OCI-LY1 (cell line): ENCODE data around the gene LTF.

Source experiments
- H2AFZ ChIP-seq: fragments of 200-600 bp; sonication (generic), shearing (Covaris generic); 2 replicates; pipeline ENCODE4 v1.6.0; 2014; ENCODE audit warnings: antibody characterized with exemption, mild to moderate bottlenecking, low read length
- H3F3A ChIP-seq: fragments of 200-600 bp; sonication (generic), shearing (Covaris generic); 2 replicates; pipeline ENCODE4 v1.6.0; 2014; ENCODE audit warnings: mild to moderate bottlenecking, antibody characterized with exemption, low read length, moderate library complexity; ENCODE audit not compliant: insufficient read depth
- H3K27ac ChIP-seq: fragments of 200-600 bp; sonication (generic); 2 replicates; pipeline ENCODE4 v1.5.1; 2014; ENCODE audit warnings: low read length, mixed run types, mild to moderate bottlenecking, low read depth; ENCODE audit not compliant: poor library complexity, severe bottlenecking
- H3K27me3 ChIP-seq: fragments of 200-600 bp; sonication (generic); 2 replicates; pipeline ENCODE4 v1.6.0; 2014; ENCODE audit warnings: antibody characterized with exemption, mild to moderate bottlenecking, low read length, moderate library complexity; ENCODE audit not compliant: insufficient read depth
- H3K36me3 ChIP-seq: fragments of 200-600 bp; sonication (generic); 2 replicates; pipeline ENCODE4 v1.6.1; 2014; ENCODE audit warnings: mild to moderate bottlenecking, antibody characterized with exemption, low read length, moderate library complexity, mixed read lengths; ENCODE audit not compliant: insufficient read depth
- H3K4me1 ChIP-seq: fragments of 200-600 bp; sonication (generic); 2 replicates; pipeline ENCODE4 v1.5.1; 2014; ENCODE audit warnings: mild to moderate bottlenecking, low read length, moderate library complexity; ENCODE audit not compliant: insufficient read depth, severe bottlenecking
- H3K4me2 ChIP-seq: fragments of 200-600 bp; sonication (generic), shearing (Covaris generic); 2 replicates; pipeline ENCODE4 v1.6.1; 2014; ENCODE audit warnings: low read length
- H3K4me3 ChIP-seq: fragments of 200-600 bp; sonication (generic); 2 replicates; pipeline ENCODE4 v1.5.1; 2014; ENCODE audit warnings: low read length, low read depth, mild to moderate bottlenecking, mixed read lengths; ENCODE audit not compliant: poor library complexity, severe bottlenecking
- H3K79me2 ChIP-seq: fragments of 200-600 bp; shearing (Covaris generic); 2 replicates; pipeline ENCODE4 v1.6.1; 2016; ENCODE audit warnings: mixed run types, low read length, mixed read lengths; ENCODE audit not compliant: insufficient read depth
- H3K9ac ChIP-seq: fragments of 200-600 bp; sonication (generic), shearing (Covaris generic); 2 replicates; pipeline ENCODE4 v1.6.1; 2014; ENCODE audit warnings: mild to moderate bottlenecking, low read length, mixed read lengths
- H3K9me2 ChIP-seq: fragments of 200-600 bp; sonication (generic), shearing (Covaris generic); 2 replicates; pipeline ENCODE4 v1.6.1; 2014; ENCODE audit warnings: low read depth, mild to moderate bottlenecking, low read length, mixed read lengths
- H3K9me3 ChIP-seq: fragments of 200-600 bp; shearing (Covaris generic); 2 replicates; pipeline ENCODE4 v1.6.1; 2014; ENCODE audit warnings: low read length, mixed read lengths
- H4K20me1 ChIP-seq: fragments of 200-600 bp; sonication (generic), shearing (Covaris generic); 2 replicates; pipeline ENCODE4 v1.6.0; 2016; ENCODE audit warnings: mild to moderate bottlenecking, low read length; ENCODE audit not compliant: insufficient read depth
- CTCF ChIP-seq: fragments of 200-600 bp; sonication (generic), shearing (Covaris generic); IDR thresholded peaks from 2 replicates; pipeline ENCODE4 v1.5.1; 2017; ENCODE audit warnings: mild to moderate bottlenecking, antibody characterized with exemption, low read length, moderate library complexity, mixed read lengths
- EZH2 ChIP-seq: fragments of 200-600 bp; sonication (generic), shearing (Covaris generic); IDR thresholded peaks from 2 replicates; pipeline ENCODE4 v1.8.0; 2017; ENCODE audit warnings: borderline replicate concordance, mixed run types, mild to moderate bottlenecking, antibody characterized with exemption, low read length, moderate library complexity, mixed read lengths

Gene LTF

GRCh38 chr3:46386205-46386604 lies 78.5 kb downstream of the LTF start:
- Histone ChIP-seq H2AFZ (no peak overlapping the region), H3K79me2 (no peaks in the 10 kb centered on the region), H4K20me1 (no peaks in the 10 kb centered on the region), H3K9ac (no peak overlapping the region), H3K4me3 (no peak overlapping the region), H3K9me3 (no peaks in the 10 kb centered on the region), H3F3A (no peaks in the 10 kb centered on the region), H3K4me2 (no peak overlapping the region), H3K9me2 (no peaks in the 10 kb centered on the region), H3K36me3 (no peaks in the 10 kb centered on the region), H3K27ac (no peak overlapping the region), H3K27me3 (no peaks in the 10 kb centered on the region; the same call in 1 of the 2 replicates), H3K4me1 (no peaks in the 10 kb centered on the region)
- TF ChIP-seq CTCF (no peak), EZH2 (no peak)
